A549 treated with CORT108297 at 1 μM for 4 hours (cell line): ENCODE data around the gene NR1H3. TPM values are rescaled to one million over a fixed set of nuclear protein-coding genes. Genes with fewer than 3 reads are reported as not detected.

ENCODE experiments used
- total RNA-seq: library from RNA; stranded (reverse); fragments of 200-300 nt; extraction: Qiagen RNA extraction; gene quantifications from 5 replicates; pipeline ENCODE4 v1.2.3, GENCODE V29; 2022

Gene NR1H3
- total RNA-seq: 7.4 to 14.3 TPM (median 12.2 TPM) in 5 replicates

DNA sequence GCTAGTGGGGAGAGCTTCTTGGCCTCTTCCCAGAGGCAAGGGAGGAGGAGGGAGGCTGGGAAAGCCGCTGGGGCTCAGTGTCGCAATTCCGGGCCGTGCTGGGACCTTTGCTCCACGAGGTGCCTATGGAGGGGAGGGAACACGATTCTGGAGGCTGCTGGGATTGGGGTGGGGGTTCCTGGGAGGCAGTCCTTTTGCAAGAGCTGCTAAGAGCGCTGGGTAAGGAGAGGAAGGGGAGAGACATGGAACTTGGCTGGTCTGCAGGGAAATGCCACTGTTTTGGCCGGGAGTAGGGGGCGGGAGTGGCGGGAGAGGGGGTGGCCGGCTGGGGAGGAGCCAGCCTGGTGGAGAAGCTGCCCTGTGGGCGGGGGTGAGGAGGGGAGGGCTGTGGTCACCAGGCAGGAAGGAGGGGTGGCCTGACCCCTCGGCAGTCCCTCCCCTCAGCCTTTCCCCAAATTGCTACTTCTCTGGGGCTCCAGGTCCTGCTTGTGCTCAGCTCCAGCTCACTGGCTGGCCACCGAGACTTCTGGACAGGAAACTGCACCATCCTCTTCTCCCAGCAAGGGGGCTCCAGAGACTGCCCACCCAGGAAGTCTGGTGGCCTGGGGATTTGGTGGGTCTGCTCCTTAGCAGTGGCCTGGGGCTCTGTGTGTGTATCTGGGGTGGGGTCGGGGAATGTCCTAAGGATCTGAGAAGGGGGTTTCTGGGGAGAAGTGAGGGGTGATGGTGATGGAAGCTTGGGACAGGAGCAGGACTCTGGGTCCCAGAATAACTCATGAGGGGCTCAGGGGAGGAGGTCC, at the start of gene NR1H3:
NR1H3 (plus strand) TSS at position 480 of the 800 bp plus-strand sequence. CDS start 1,221 bp downstream, outside the sequence.

DNA sequence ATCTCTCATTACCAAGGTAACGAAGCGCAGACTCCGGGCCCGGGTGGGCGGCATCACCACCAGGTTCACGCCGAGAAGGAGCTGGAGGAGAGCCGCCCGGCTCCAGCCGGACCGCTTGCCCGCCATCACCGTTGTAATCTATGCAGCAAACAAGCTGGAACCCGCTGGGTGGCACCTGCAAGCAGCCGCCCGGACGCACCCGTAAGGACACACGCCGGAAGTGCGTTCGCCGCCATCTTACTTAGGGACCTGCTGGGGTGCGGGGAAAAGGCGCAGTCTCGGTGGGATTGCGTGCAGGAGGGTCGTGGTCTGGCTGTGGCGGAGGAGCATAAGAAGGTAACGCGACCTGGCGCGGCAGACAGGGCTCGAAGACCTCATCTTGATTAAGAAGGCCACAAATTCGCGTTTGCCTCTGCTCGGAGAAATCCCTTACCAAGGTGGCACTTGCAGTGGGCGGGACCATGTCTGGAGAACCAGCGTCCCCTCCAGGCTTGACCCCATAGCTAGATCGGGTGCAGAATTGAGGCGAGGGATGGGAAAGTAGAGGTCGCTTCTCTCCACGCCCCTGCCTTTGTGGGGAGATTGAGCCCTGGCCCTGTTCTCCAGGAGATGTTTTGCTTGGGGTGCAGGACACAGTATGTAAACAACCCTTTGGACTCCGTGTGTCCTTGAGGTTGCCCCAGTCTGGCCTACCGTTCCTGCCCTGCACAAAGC, 9.0 kb upstream of the NR1H3 start, which contains the start of gene ACP2:
ACP2 (minus strand) TSS at position 151 of the 714 bp plus-strand sequence; CDS start at position 126, 25 bp downstream.

DNA sequence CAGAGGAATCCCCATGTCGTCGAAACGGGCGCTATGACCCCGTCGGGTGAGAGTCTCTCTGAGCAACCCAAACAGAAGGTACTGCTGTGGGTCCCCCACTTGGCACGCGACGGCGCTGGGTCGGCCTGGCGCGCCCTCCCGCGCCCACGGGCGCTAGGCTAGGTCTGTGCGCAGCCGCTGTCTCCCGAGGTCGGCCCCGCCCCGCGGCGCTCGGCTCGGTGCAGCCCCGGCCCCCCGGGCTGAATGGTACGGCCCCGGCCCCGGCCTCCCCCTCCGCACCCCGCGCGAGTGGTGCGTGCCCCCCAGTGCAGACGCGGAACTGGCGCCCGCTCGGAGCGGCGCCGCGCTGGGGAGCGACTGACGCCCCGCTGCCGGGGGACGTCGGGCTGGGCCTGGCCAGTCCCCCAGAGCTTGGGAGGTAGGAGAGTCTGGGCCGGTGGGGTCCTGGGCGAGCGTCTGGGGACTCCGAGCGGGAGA, 12.1 kb downstream of the NR1H3 start, which contains the start of gene MADD:
MADD (plus strand) TSS at position 305 of the 477 bp plus-strand sequence.

Other genes with a start within 250 kb of the NR1H3 start
- gene ARFGAP2, start 81.1 kb upstream of the NR1H3 start, total RNA-seq: 26.3 to 36.7 TPM (median 28.5 TPM) in 5 replicates
- 26.1 to 35.8 TPM (median 31.9 TPM) in 5 replicates for gene PACSIN3, start 71.6 kb upstream of the NR1H3 start, total RNA-seq
- gene DDB2, start 43.0 kb upstream of the NR1H3 start, total RNA-seq: 81.2 to 94.6 TPM (median 86.0 TPM) in 5 replicates
- gene ACP2, start 9.2 kb upstream of the NR1H3 start, total RNA-seq: 22.1 to 36.1 TPM (median 24.3 TPM) in 5 replicates
- 22.0 to 24.2 TPM (median 23.5 TPM) in 5 replicates for gene MADD, start 12.1 kb downstream of the NR1H3 start, total RNA-seq
- 0.07 to 0.09 TPM (median 0.07 TPM) in 5 replicates for gene MYBPC3, start 94.7 kb downstream of the NR1H3 start, total RNA-seq
- gene SPI1, start 120.6 kb downstream of the NR1H3 start, total RNA-seq: 0.10 to 0.16 TPM in 2 of 5 replicates, not detected in the others
- 43.5 to 61.4 TPM (median 54.9 TPM) in 5 replicates for gene SLC39A13, start 150.6 kb downstream of the NR1H3 start, total RNA-seq
- 189 to 265 TPM (median 196 TPM) in 5 replicates for gene PSMC3, start 168.4 kb downstream of the NR1H3 start, total RNA-seq
- 0.11 to 0.34 TPM (median 0.13 TPM) in 3 of 5 replicates, not detected in the others for gene RAPSN, start 191.1 kb downstream of the NR1H3 start, total RNA-seq